ENCODE results near the gene MTMR3.

The MTMR3 gene

GRCh38 chr22:29901354-29901753 lies 18.4 kb downstream of the MTMR3 start:
- Histone ChIP-seq H3K27me3 (ENCODE audit: control insufficient read depth, insufficient read depth, low read length) (no peaks in the 10 kb centered on the region), H3K9me3 (ENCODE audit: control insufficient read depth, insufficient read depth, low read length) (no peaks in the 10 kb centered on the region), H3K9ac (ENCODE audit: low read depth, low read length) (no peak overlapping the region), H3K4me3 (ENCODE audit: low read depth, low read length) (no peak overlapping the region), H3K4me1 (ENCODE audit: control insufficient read depth, insufficient read depth, low read length) (no peaks in the 10 kb centered on the region), H3K36me3 (ENCODE audit: control insufficient read depth, insufficient read depth, low read length) (no peaks in the 10 kb centered on the region)

- H3K9ac ChIP-seq (ENCODE audit: low read depth, low read length) = no peak overlapping the region
- no peaks in the 10 kb centered on the region for H3K27me3 ChIP-seq (ENCODE audit: control insufficient read depth, insufficient read depth, low read length)
- H3K4me3 ChIP-seq (ENCODE audit: low read depth, low read length) = no peak overlapping the region
- H3K4me1 ChIP-seq (ENCODE audit: control insufficient read depth, insufficient read depth, low read length) = peaks cover 3% of the 10 kb centered on the region
- no peaks in the 10 kb centered on the region for H3K9me3 ChIP-seq (ENCODE audit: control insufficient read depth, insufficient read depth, low read length)
- H3K36me3 ChIP-seq (ENCODE audit: control insufficient read depth, insufficient read depth, low read length) = no peaks in the 10 kb centered on the region
Measured at GRCh38 chr22:29903371-29903770, 20.4 kb downstream of the MTMR3 start.

GRCh38 chr22:29904020-29904419 lies 21.0 kb downstream of the MTMR3 start:
- Histone ChIP-seq H3K36me3 (ENCODE audit: control insufficient read depth, insufficient read depth, low read length) (no peaks in the 10 kb centered on the region), H3K9me3 (ENCODE audit: control insufficient read depth, insufficient read depth, low read length) (no peaks in the 10 kb centered on the region), H3K4me1 (ENCODE audit: control insufficient read depth, insufficient read depth, low read length) (peaks cover 3% of the 10 kb centered on the region), H3K9ac (ENCODE audit: low read depth, low read length) (no peak overlapping the region), H3K4me3 (ENCODE audit: low read depth, low read length) (no peak overlapping the region), H3K27me3 (ENCODE audit: control insufficient read depth, insufficient read depth, low read length) (no peaks in the 10 kb centered on the region)

GRCh38 chr22:29907753-29908515 lies 25.0 kb downstream of the MTMR3 start:
- H3K4me1 ChIP-seq (ENCODE audit: control insufficient read depth, insufficient read depth, low read length) = peaks cover 9% of the 10 kb centered on the region
- H3K4me3 ChIP-seq (ENCODE audit: low read depth, low read length) = no peak overlapping the region
- no peaks in the 10 kb centered on the region for H3K27me3 ChIP-seq (ENCODE audit: control insufficient read depth, insufficient read depth, low read length)
- H3K36me3 ChIP-seq (ENCODE audit: control insufficient read depth, insufficient read depth, low read length) = no peaks in the 10 kb centered on the region
- H3K9me3 ChIP-seq (ENCODE audit: control insufficient read depth, insufficient read depth, low read length) = no peaks in the 10 kb centered on the region
- no peak overlapping the region for H3K9ac ChIP-seq (ENCODE audit: low read depth, low read length)

- Histone ChIP-seq H3K27me3 (ENCODE audit: control insufficient read depth, insufficient read depth, low read length) (no peaks in the 10 kb centered on the region), H3K4me1 (ENCODE audit: control insufficient read depth, insufficient read depth, low read length) (peaks cover 36% of the 10 kb centered on the region), H3K9me3 (ENCODE audit: control insufficient read depth, insufficient read depth, low read length) (no peaks in the 10 kb centered on the region), H3K36me3 (ENCODE audit: control insufficient read depth, insufficient read depth, low read length) (no peaks in the 10 kb centered on the region), H3K9ac (ENCODE audit: low read depth, low read length) (no peak overlapping the region), H3K4me3 (ENCODE audit: low read depth, low read length) (no peak overlapping the region)
Measured at GRCh38 chr22:29912141-29912540, 29.2 kb downstream of the MTMR3 start.

GRCh38 chr22:29912605-29913398 lies 29.8 kb downstream of the MTMR3 start:
- Histone ChIP-seq H3K4me1 (ENCODE audit: control insufficient read depth, insufficient read depth, low read length) (peaks cover 37% of the 10 kb centered on the region), H3K4me3 (ENCODE audit: low read depth, low read length) (no peak overlapping the region), H3K9me3 (ENCODE audit: control insufficient read depth, insufficient read depth, low read length) (no peaks in the 10 kb centered on the region), H3K36me3 (ENCODE audit: control insufficient read depth, insufficient read depth, low read length) (no peaks in the 10 kb centered on the region), H3K9ac (ENCODE audit: low read depth, low read length) (no peak overlapping the region), H3K27me3 (ENCODE audit: control insufficient read depth, insufficient read depth, low read length) (no peaks in the 10 kb centered on the region)

GRCh38 chr22:29914165-29914564 lies 31.2 kb downstream of the MTMR3 start:
- Histone ChIP-seq H3K9ac (ENCODE audit: low read depth, low read length) (no peak overlapping the region), H3K4me3 (ENCODE audit: low read depth, low read length) (peak overlapping the region; percentile 23), H3K4me1 (ENCODE audit: control insufficient read depth, insufficient read depth, low read length) (peaks cover 40% of the 10 kb centered on the region), H3K9me3 (ENCODE audit: control insufficient read depth, insufficient read depth, low read length) (no peaks in the 10 kb centered on the region), H3K27me3 (ENCODE audit: control insufficient read depth, insufficient read depth, low read length) (no peaks in the 10 kb centered on the region), H3K36me3 (ENCODE audit: control insufficient read depth, insufficient read depth, low read length) (no peaks in the 10 kb centered on the region)

- Histone ChIP-seq H3K36me3 (ENCODE audit: control insufficient read depth, insufficient read depth, low read length) (no peaks in the 10 kb centered on the region), H3K4me1 (ENCODE audit: control insufficient read depth, insufficient read depth, low read length) (peaks cover 40% of the 10 kb centered on the region), H3K27me3 (ENCODE audit: control insufficient read depth, insufficient read depth, low read length) (no peaks in the 10 kb centered on the region), H3K9me3 (ENCODE audit: control insufficient read depth, insufficient read depth, low read length) (no peaks in the 10 kb centered on the region), H3K4me3 (ENCODE audit: low read depth, low read length) (no peak overlapping the region), H3K9ac (ENCODE audit: low read depth, low read length) (no peak overlapping the region)
Measured at GRCh38 chr22:29914991-29915533, 32.1 kb downstream of the MTMR3 start.

- Histone ChIP-seq H3K9me3 (ENCODE audit: control insufficient read depth, insufficient read depth, low read length) (no peaks in the 10 kb centered on the region), H3K27me3 (ENCODE audit: control insufficient read depth, insufficient read depth, low read length) (no peaks in the 10 kb centered on the region), H3K4me1 (ENCODE audit: control insufficient read depth, insufficient read depth, low read length) (peaks cover 40% of the 10 kb centered on the region), H3K9ac (ENCODE audit: low read depth, low read length) (no peak overlapping the region), H3K4me3 (ENCODE audit: low read depth, low read length) (no peak overlapping the region), H3K36me3 (ENCODE audit: control insufficient read depth, insufficient read depth, low read length) (no peaks in the 10 kb centered on the region)
Measured at GRCh38 chr22:29916007-29916544, 33.1 kb downstream of the MTMR3 start.

GRCh38 chr22:29917052-29917902 lies 34.3 kb downstream of the MTMR3 start:
- Histone ChIP-seq H3K4me1 (ENCODE audit: control insufficient read depth, insufficient read depth, low read length) (peaks cover 35% of the 10 kb centered on the region), H3K9me3 (ENCODE audit: control insufficient read depth, insufficient read depth, low read length) (no peaks in the 10 kb centered on the region), H3K36me3 (ENCODE audit: control insufficient read depth, insufficient read depth, low read length) (no peaks in the 10 kb centered on the region), H3K9ac (ENCODE audit: low read depth, low read length) (no peak overlapping the region), H3K4me3 (ENCODE audit: low read depth, low read length) (no peak overlapping the region), H3K27me3 (ENCODE audit: control insufficient read depth, insufficient read depth, low read length) (no peaks in the 10 kb centered on the region)

GRCh38 chr22:29925402-29925801 lies 42.4 kb downstream of the MTMR3 start:
- H3K36me3 ChIP-seq (ENCODE audit: control insufficient read depth, insufficient read depth, low read length) = no peaks in the 10 kb centered on the region
- H3K4me1 ChIP-seq (ENCODE audit: control insufficient read depth, insufficient read depth, low read length) = peaks cover 3% of the 10 kb centered on the region
- no peak overlapping the region for H3K4me3 ChIP-seq (ENCODE audit: low read depth, low read length)
- H3K9ac ChIP-seq (ENCODE audit: low read depth, low read length) = no peak overlapping the region
- no peaks in the 10 kb centered on the region for H3K9me3 ChIP-seq (ENCODE audit: control insufficient read depth, insufficient read depth, low read length)
- no peaks in the 10 kb centered on the region for H3K27me3 ChIP-seq (ENCODE audit: control insufficient read depth, insufficient read depth, low read length)

Measured in iPS-15b (cell line).